ENCODE results near the gene PROSER2. TPM values are rescaled to one million over a fixed set of nuclear protein-coding genes. Genes with fewer than 3 reads are reported as not detected.

PROSER2 gene
- total RNA-seq, 1 experiment from 2014 or later: 10.6 TPM

- no peak overlapping the region for H3K4ac ChIP-seq (ENCODE audit: low read depth, low read length)
- H4K91ac ChIP-seq (ENCODE audit: insufficient read length, low read depth, low read length): no peak overlapping the region
- H3K56ac ChIP-seq (ENCODE audit: insufficient read length, low read depth, low read length): no peak overlapping the region
- no CpG with 5 or more reads among the region's 8 CpGs for WGBS (ENCODE audit: extremely low coverage, insufficient read length, low lambda C conversion rate)
- no peak for DNase-seq
- H2BK5ac ChIP-seq (ENCODE audit: insufficient read length, low read length): no peak overlapping the region
- Mint-ChIP-seq H3K9me3 (no peaks in the 10 kb centered on the region), H3K4me1 (0 out of 4 replicates have a peak, but pooled peaks cover 0 to 3% of the 10 kb centered on the region in 2 experiments), H3K36me3 (ENCODE audit: insufficient read depth in 1 of 3, low read depth in 3 of 3) (peaks cover 13 to 28% (median 13%) of the 10 kb centered on the region in 3 experiments), H3K27ac (no peak overlapping the region; a peak in 1 of 7 replicates), H3K27me3 (ENCODE audit: low read depth) (no peaks in the 10 kb centered on the region), H3K4me3 (no peak overlapping the region)
- H2BK12ac ChIP-seq (ENCODE audit: insufficient read length, low read depth, low read length): no peak overlapping the region
- H2AFZ ChIP-seq (ENCODE audit: low read length): no peak overlapping the region
- H3K9me3 ChIP-seq (ENCODE audit: control insufficient read depth, low read depth, low read length): no peaks in the 10 kb centered on the region
- H3K23ac ChIP-seq (ENCODE audit: insufficient read length, low read depth, low read length): no peak overlapping the region
- no peak for TF ChIP-seq CTCF (conservative IDR thresholded peaks at IDR 0.05)
- no peak overlapping the region for H4K8ac ChIP-seq (replicated peaks; ENCODE audit: insufficient read length, low read depth, low read length)
- H4K5ac ChIP-seq (ENCODE audit: insufficient read length, low read depth, low read length): no peak overlapping the region
- H4K20me1 ChIP-seq (ENCODE audit: control insufficient read depth, insufficient read depth, insufficient read length): no peaks in the 10 kb centered on the region
- H3K4me1 ChIP-seq (ENCODE audit: insufficient read depth, low read length): no peaks in the 10 kb centered on the region
- H3T11ph ChIP-seq (ENCODE audit: low read length): no peak overlapping the region
- H3K18ac ChIP-seq (ENCODE audit: insufficient read length, low read depth, low read length): no peak overlapping the region
- no peak overlapping the region for H3K14ac ChIP-seq (ENCODE audit: insufficient read depth, low read length)
- no peaks in the 10 kb centered on the region for H3K27me3 ChIP-seq (ENCODE audit: insufficient read depth, low read length)
- no peak overlapping the region for H2BK15ac ChIP-seq (ENCODE audit: low read depth, low read length)
- H2BK20ac ChIP-seq (ENCODE audit: low read depth, low read length, poor library complexity, severe bottlenecking): no peak overlapping the region
- no peaks in the 10 kb centered on the region for H3K79me2 ChIP-seq (ENCODE audit: insufficient read depth, low read length)
- no peak overlapping the region for H2AK5ac ChIP-seq (ENCODE audit: insufficient read length, low read length)
- H3K27ac ChIP-seq (ENCODE audit: insufficient read length, low read depth, low read length): no peak overlapping the region
- H3K9ac ChIP-seq (ENCODE audit: extremely low read depth, insufficient read length, low read length): no peak overlapping the region
- H3K23me2 ChIP-seq (ENCODE audit: insufficient read length, low read depth, low read length, poor library complexity, severe bottlenecking): no peaks in the 10 kb centered on the region
- no peak overlapping the region for H2BK120ac ChIP-seq (ENCODE audit: low read depth, low read length, poor library complexity, severe bottlenecking)
- no peak overlapping the region for H3K4me2 ChIP-seq (ENCODE audit: insufficient read depth, insufficient read length, low read length)
- H3K79me1 ChIP-seq (ENCODE audit: insufficient read depth, low read depth, low read length, poor library complexity, severe bottlenecking): no peaks in the 10 kb centered on the region
Observed at GRCh38 chr10:11856678-11857077, 33.5 kb downstream of the PROSER2 start.
